ENCODE data around the gene ERCC1.

DNA sequence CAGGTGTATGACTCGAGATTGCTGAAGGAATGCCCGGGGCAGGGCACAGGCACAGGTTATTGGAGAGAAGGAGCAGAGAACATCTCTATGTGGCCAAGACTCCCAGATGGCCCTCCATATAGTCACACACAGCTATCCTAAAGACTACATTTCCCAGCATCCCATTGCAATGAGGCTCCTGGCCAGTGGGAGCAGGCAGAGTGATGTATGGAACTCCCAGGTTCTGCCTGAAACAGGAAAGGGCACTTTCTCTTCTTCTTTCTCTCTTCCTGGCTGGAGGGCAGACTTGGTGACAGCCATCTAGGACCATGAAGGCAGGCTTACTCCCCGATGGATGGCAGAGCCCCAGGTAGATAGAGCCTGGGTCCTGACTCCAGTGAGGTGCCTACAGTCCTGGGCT is 32.4 kb downstream of the ERCC1 start:
- TF ChIP-seq, protein P1, sequence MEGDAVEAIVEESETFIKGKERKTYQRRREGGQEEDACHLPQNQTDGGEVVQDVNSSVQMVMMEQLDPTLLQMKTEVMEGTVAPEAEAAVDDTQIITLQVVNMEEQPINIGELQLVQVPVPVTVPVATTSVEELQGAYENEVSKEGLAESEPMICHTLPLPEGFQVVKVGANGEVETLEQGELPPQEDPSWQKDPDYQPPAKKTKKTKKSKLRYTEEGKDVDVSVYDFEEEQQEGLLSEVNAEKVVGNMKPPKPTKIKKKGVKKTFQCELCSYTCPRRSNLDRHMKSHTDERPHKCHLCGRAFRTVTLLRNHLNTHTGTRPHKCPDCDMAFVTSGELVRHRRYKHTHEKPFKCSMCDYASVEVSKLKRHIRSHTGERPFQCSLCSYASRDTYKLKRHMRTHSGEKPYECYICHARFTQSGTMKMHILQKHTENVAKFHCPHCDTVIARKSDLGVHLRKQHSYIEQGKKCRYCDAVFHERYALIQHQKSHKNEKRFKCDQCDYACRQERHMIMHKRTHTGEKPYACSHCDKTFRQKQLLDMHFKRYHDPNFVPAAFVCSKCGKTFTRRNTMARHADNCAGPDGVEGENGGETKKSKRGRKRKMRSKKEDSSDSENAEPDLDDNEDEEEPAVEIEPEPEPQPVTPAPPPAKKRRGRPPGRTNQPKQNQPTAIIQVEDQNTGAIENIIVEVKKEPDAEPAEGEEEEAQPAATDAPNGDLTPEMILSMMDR (IDR thresholded peaks at IDR 0.05): no peak
- no peak for TF ChIP-seq E2F1 (CRISPR knock-in tag; IDR thresholded peaks at IDR 0.05)

Data from WTC11 (cell line).